Pancreas (tissue), 10 donors: Measurements from ENCODE around the gene SEPTIN10. TPM values are rescaled to one million over a fixed set of nuclear protein-coding genes. Genes with fewer than 3 reads are reported as not detected.

Experiments used
- ATAC-seq, 4 donors: fragments of 200-7000 bp; cut with Tn5 transposase; one replicate each; pipeline versions ENCODE4 v1.8.0 to v1.9.1; 2020; ENCODE audit warnings: mild to moderate bottlenecking in 4 of 4, moderate library complexity in 4 of 4
- DNase-seq, 6 donors: peaks; one replicate each; pipeline ENCODE4 v3.0.0-alpha.2; 2020
- FAIRE-seq: peaks from 2 replicates; lab custom pipeline; 2012; peaks lifted over from hg19 to GRCh38; lab: Jason Lieb, UNC
- H3K27ac ChIP-seq, 4 donors: fragments of 200-600 bp; sonication (generic); 1 replicate in 3 of 4; 2 replicates in 1 of 4; pipeline versions ENCODE4 v1.5.0 to v1.8.0; 2020
- H3K27me3 ChIP-seq, 4 donors: fragments of 200-600 bp; one replicate each; pipeline ENCODE4 v1.8.0; 2021
- H3K36me3 ChIP-seq, 3 donors: fragments of 200-600 bp; sonication (generic) in 1 of 3; one replicate each; pipeline versions ENCODE4 v1.5.0 to v1.8.0; 2020 to 2021
- H3K4me1 ChIP-seq, 3 donors: fragments of 200-600 bp; one replicate each; pipeline ENCODE4 v1.8.0; 2021
- H3K4me3 ChIP-seq, 4 donors: fragments of 200-600 bp; sonication (generic) in 2 of 4; one replicate each; pipeline versions ENCODE4 v1.5.0 to v1.8.0; 2020 to 2021
- H3K9me3 ChIP-seq, 4 donors: fragments of 200-600 bp; one replicate each; pipeline ENCODE4 v1.8.0; 2021
- WGBS, 2 donors: extraction: QIAGEN DNeasy Blood & Tissue Kit; methylation state at CpG; one replicate each; pipeline ENCODE4 v1.1.7; 2013; 5-methylcytosine and 5-hydroxymethylcytosine counted together
- intact Hi-C, 3 donors: fragments of 100-400 bp; cut with DNase I; formaldehyde crosslinking; loops; one replicate each; pipeline versions ENCODE4 v1.11.1 to v1.14.2; 2022
- polyA plus RNA-seq, 2 donors: library from polyadenylated mRNA; stranded (reverse); fragments of 200-250 nt; gene quantifications; one replicate each; pipeline ENCODE4 v1.2.3, GENCODE V29; 2013
- total RNA-seq, 6 donors: library from RNA; stranded (reverse); fragmentation: NEBNext Ultra II Directional in 4 of 6; extraction: Animal tissue kit (Norgen Biotek cat#: 25700) in 4 of 6; gene quantifications; one replicate each; pipeline versions ENCODE4 v1.2.1 to v1.2.4, GENCODE V29; 2021 to 2023
- TF ChIP-seq, protein P1 (sequence below), 4 donors: fragments of 200-600 bp; sonication (generic) in 3 of 4; IDR thresholded peaks; one replicate each; pipeline versions ENCODE4 v1.5.0 to v1.8.0; 2021; ENCODE audit warnings: antibody characterized with exemption in 4 of 4
- donor health status: healthy with polysubstance abuse.
- donor health status: DM: no; HTN: no; CAD: no; lungs with moderate emphysema.
- donor health status: DM: no; HTN: no; CAD: no.
- donor health status: control.
- donor health status: control.
- donor health status: Bipolar disorder and iron deficiency.
- donor health status: DM: yes; HTN: yes; CAD: no.
- donor health status: DM: no; HTN: no; CAD: no.
- donor health status: DM: no; HTN: no; CAD: no.
- donor health status: DM: yes; HTN: yes; CAD: no.

SEPTIN10 gene
- total and polyA plus RNA-seq, 8 donors = 7.9 to 27.1 (median 16.2) TPM

DNA sequence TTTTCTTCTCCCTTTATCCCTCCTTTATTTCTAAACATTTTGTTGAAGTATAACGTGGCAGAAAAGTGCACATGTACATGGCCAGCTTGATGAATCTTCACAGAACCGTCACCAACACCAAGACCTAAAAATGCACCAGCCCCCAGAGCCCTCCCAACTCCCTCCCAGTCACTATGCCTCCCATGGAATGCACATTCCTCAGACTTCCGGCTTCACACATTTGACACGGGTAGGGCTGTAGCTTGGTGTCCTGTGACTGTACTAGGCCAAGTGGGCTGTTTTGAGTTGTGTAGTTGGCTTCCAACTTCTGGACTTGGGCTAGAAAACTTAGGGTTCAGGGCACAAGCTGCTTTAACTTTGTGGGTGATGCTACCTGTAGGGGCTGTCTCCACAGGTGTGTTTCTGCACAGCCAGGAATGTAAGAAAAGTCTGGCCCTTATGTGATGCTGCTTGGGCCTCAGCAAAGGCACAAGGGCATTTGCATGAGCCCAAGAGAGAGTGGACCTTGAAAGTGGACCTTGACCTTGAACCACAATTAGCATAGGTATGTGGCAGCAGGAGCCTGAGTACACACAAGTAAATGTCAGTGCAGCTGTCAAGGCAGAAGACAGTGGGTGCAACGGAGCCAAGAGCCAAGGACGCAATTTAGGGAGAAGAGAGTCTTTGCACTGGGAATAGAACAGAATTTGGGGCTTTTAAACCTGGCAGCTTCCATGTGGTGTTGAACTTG, 78.4 kb downstream of the SEPTIN10 start:
- Histone ChIP-seq H3K27ac (no peak overlapping the region), H3K4me1 (no peaks in the 10 kb centered on the region), H3K36me3 (no peaks in the 10 kb centered on the region), H3K27me3 (no peaks in the 10 kb centered on the region), H3K4me3 (no peak overlapping the region), H3K9me3 (no peaks in the 10 kb centered on the region)
- FAIRE-seq (no peak), ATAC-seq (no peak), DNase-seq (no peak)
- TF ChIP-seq, protein P1, sequence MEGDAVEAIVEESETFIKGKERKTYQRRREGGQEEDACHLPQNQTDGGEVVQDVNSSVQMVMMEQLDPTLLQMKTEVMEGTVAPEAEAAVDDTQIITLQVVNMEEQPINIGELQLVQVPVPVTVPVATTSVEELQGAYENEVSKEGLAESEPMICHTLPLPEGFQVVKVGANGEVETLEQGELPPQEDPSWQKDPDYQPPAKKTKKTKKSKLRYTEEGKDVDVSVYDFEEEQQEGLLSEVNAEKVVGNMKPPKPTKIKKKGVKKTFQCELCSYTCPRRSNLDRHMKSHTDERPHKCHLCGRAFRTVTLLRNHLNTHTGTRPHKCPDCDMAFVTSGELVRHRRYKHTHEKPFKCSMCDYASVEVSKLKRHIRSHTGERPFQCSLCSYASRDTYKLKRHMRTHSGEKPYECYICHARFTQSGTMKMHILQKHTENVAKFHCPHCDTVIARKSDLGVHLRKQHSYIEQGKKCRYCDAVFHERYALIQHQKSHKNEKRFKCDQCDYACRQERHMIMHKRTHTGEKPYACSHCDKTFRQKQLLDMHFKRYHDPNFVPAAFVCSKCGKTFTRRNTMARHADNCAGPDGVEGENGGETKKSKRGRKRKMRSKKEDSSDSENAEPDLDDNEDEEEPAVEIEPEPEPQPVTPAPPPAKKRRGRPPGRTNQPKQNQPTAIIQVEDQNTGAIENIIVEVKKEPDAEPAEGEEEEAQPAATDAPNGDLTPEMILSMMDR (IDR thresholded peaks at IDR 0.05) = no peak
- WGBS, 2 donors = 58 to 60% methylated on average over 6 of the region's 6 CpGs
- intact Hi-C loops = no loop called here

DNA sequence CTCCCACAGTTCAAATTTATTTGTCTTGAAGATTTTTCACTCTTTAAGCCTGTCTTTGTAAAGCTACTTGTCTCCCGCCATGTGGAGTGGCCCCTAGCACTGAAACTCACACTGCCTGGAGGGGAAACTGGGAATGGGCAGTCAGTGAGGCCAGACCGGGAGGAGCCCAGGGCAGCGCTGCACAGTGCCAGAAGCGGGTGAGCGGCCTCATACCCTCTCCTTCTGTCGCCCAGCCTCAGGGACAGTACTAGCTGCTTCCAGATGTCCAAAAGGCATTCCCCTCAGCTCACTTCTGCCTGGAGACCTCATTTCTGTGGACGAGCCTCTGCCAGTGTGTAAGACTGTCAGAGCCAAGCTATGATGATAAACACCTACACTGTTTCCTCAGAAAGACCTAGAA, 79.9 kb downstream of the SEPTIN10 start:
- FAIRE-seq (no peak), ATAC-seq (no peak), DNase-seq (no peak)
- no peak overlapping the region for H3K4me3 ChIP-seq
- TF ChIP-seq, protein P1 (IDR thresholded peaks at IDR 0.05) = no peak
- 80 to 88% methylated on average over 7 of the region's 7 CpGs for WGBS, 2 donors
- H3K27me3 ChIP-seq = no peaks in the 10 kb centered on the region
- H3K9me3 ChIP-seq = no peaks in the 10 kb centered on the region
- no peaks in the 10 kb centered on the region for H3K36me3 ChIP-seq
- intact Hi-C loops = no loop called here
- H3K4me1 ChIP-seq = no peaks in the 10 kb centered on the region
- no peak overlapping the region for H3K27ac ChIP-seq

DNA sequence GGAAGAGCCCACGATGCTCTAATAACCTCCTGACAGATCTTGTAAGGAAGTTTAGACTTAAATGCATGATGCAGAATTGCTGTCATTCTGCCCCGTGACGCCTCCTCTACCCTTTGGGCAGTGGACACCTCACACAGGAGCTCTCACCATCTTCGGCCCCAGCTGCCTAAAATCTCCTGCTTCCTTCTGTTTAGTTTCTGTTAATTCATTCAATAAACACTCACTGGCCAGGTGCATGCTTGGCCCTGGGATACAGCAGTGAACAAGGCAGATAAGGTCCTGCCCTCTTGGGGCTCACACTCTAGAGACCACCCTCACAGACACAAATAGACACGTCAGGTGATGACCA, 81.1 kb downstream of the SEPTIN10 start:
- Histone ChIP-seq H3K4me3 (no peak overlapping the region), H3K36me3 (no peaks in the 10 kb centered on the region), H3K27me3 (no peaks in the 10 kb centered on the region), H3K27ac (no peak overlapping the region), H3K4me1 (no peaks in the 10 kb centered on the region), H3K9me3 (no peaks in the 10 kb centered on the region)
- FAIRE-seq (no peak), DNase-seq (no peak), ATAC-seq (no peak)
- TF ChIP-seq, protein P1 (IDR thresholded peaks at IDR 0.05) = no peak
- intact Hi-C loops = no loop called here
- 84 to 89% methylated on average over 5 of the region's 5 CpGs for WGBS, 2 donors

DNA sequence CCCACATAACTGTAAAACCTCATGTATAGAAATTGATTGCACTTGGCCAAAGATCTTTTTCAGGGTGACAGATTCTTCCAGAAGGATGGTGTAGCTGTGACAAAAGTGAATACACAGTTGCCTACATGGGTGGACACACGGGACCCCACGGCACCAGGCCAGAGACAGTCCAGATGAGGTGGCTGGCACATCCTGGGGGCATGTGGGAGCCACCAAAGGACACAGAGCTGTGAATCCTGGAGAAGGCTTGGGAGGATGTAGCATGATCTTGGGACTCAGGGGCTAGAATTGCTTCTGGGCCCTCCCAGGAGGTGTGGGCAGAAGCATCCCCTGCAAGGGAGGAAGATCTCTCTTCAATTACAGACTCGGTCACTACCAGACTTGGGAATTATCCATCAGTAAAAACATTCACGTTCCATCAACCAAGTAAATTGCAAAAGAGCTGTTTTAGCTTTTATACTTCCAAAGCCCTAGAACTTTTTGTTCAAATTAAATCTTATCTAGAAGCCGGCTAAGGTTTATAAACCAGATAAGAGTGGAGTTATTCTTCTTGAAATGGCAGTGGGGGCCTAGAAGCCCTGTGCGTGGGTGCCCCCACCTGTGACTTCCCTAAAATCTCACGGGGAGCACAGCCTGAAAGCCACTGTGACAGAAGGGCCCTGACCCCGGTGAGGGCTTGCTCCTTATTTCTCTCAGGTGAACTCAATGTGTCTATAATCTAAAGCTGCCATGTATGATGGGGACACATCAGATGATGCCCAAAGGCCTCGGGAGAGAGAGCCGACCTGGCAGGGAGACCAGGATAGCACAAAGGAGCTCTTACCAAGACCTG, 81.7 kb downstream of the SEPTIN10 start:
- ATAC-seq (no peak), DNase-seq (no peak), FAIRE-seq (no peak)
- Histone ChIP-seq H3K27me3 (no peaks in the 10 kb centered on the region), H3K36me3 (no peaks in the 10 kb centered on the region), H3K27ac (no peak overlapping the region), H3K9me3 (no peaks in the 10 kb centered on the region), H3K4me3 (no peak overlapping the region), H3K4me1 (no peaks in the 10 kb centered on the region)
- 84 to 85% methylated on average over 10 of the region's 10 CpGs for WGBS, 2 donors
- TF ChIP-seq, protein P1 (IDR thresholded peaks at IDR 0.05) = no peak
- intact Hi-C loops = no loop called here

DNA sequence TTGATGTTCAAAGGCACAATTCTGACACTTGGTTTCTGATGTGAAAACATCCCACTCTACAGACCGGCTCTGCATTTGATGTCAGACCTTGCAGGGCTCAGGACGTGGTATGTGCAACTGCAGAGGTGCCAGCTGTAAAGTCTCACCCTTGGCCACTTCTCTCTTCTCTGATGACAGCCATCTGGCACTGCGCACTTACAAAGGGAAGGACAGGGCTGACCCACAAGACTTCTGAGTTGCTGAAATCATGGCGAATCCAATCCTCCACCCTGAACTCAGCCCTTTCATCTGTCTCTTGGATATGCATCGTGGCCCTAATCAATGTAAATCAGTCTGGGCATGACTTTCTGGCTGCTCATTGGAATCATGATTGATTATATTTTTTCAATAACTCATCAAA, 82.5 kb downstream of the SEPTIN10 start:
- no peaks in the 10 kb centered on the region for H3K9me3 ChIP-seq
- H3K36me3 ChIP-seq = no peaks in the 10 kb centered on the region
- DNase-seq (no peak), FAIRE-seq (no peak), ATAC-seq (no peak)
- intact Hi-C loops = no loop called here
- WGBS, 2 donors = 78 to 93% methylated on average over 5 of the region's 5 CpGs
- no peak overlapping the region for H3K4me3 ChIP-seq
- TF ChIP-seq, protein P1 (IDR thresholded peaks at IDR 0.05) = no peak
- no peaks in the 10 kb centered on the region for H3K27me3 ChIP-seq
- H3K4me1 ChIP-seq = no peaks in the 10 kb centered on the region
- no peak overlapping the region for H3K27ac ChIP-seq
